Liver (tissue), 9 donors: Measurements from ENCODE around the gene COX17. TPM values are rescaled to one million over a fixed set of nuclear protein-coding genes. Genes with fewer than 3 reads are reported as not detected.

Source experiments
- DNase-seq: peaks from one replicate; pipeline ENCODE4 v3.0.0-alpha.2; 2017; ENCODE audit warnings: low spot score
- H3K27ac ChIP-seq, 2 donors: one replicate each; pipeline ENCODE4 v1.7.0; 2013; ENCODE audit warnings: inconsistent platforms in 2 of 2, low read length in 2 of 2, control low read depth in 1 of 2, low read depth in 1 of 2, mild to moderate bottlenecking in 1 of 2
- H3K27me3 ChIP-seq, 4 donors: one replicate each; pipeline versions ENCODE4 v1.6.1 to v1.7.0; 2013; ENCODE audit warnings: low read length in 3 of 4, inconsistent platforms in 1 of 4, mild to moderate bottlenecking in 1 of 4, moderate library complexity in 1 of 4; ENCODE audit not compliant: control insufficient read depth in 4 of 4, insufficient read depth in 4 of 4
- H3K36me3 ChIP-seq, 4 donors: one replicate each; pipeline versions ENCODE4 v1.6.1 to v1.7.0; 2013; ENCODE audit warnings: low read length in 3 of 4, mild to moderate bottlenecking in 3 of 4, low read depth in 1 of 4, moderate library complexity in 1 of 4; ENCODE audit not compliant: control insufficient read depth in 4 of 4, insufficient read depth in 3 of 4
- H3K4me1 ChIP-seq, 4 donors: one replicate each; pipeline versions ENCODE4 v1.6.1 to v1.7.0; 2013; ENCODE audit warnings: low read length in 3 of 4, mild to moderate bottlenecking in 3 of 4, moderate library complexity in 1 of 4; ENCODE audit not compliant: control insufficient read depth in 4 of 4, insufficient read depth in 4 of 4
- H3K4me3 ChIP-seq, 3 donors: one replicate each; pipeline versions ENCODE4 v1.6.1 to v1.7.0; 2013; ENCODE audit warnings: low read length in 3 of 3, control low read depth in 1 of 3, low read depth in 1 of 3, mild to moderate bottlenecking in 1 of 3
- H3K9ac ChIP-seq, 2 donors: one replicate each; pipeline ENCODE4 v1.7.0; 2013; ENCODE audit warnings: low read length in 2 of 2, mild to moderate bottlenecking in 2 of 2, moderate library complexity in 2 of 2, control low read depth in 1 of 2, low read depth in 1 of 2
- H3K9me3 ChIP-seq, 4 donors: one replicate each; pipeline versions ENCODE4 v1.6.1 to v1.7.0; 2013; ENCODE audit warnings: low read length in 3 of 4; ENCODE audit not compliant: control insufficient read depth in 4 of 4
- EGR1 ChIP-seq, 2 donors: IDR thresholded peaks; 2 replicates each; pipeline ENCODE4 v1.6.1; 2016 to 2018; ENCODE audit warnings: antibody characterized with exemption in 2 of 2, low read depth in 2 of 2
- FOXA1 ChIP-seq: IDR thresholded peaks from 2 replicates; pipeline ENCODE4 v1.6.1; 2016; ENCODE audit warnings: antibody characterized with exemption
- FOXA2 ChIP-seq: IDR thresholded peaks from 2 replicates; pipeline ENCODE4 v1.6.1; 2016; ENCODE audit warnings: antibody characterized with exemption
- GABPA ChIP-seq, 2 donors: IDR thresholded peaks in 1 of 2; conservative IDR thresholded peaks in 1 of 2; 2 replicates each; pipeline ENCODE4 v1.6.1; 2016; ENCODE audit warnings: antibody characterized with exemption in 2 of 2, mild to moderate bottlenecking in 1 of 2, moderate library complexity in 1 of 2
- HNF4G ChIP-seq: IDR thresholded peaks from 2 replicates; pipeline ENCODE4 v1.6.1; 2016; ENCODE audit warnings: antibody characterized with exemption
- JUND ChIP-seq, 2 donors: IDR thresholded peaks; 2 replicates each; pipeline ENCODE4 v1.6.1; 2016; ENCODE audit warnings: antibody characterized with exemption in 2 of 2
- NR2F2 ChIP-seq: IDR thresholded peaks from 2 replicates; pipeline ENCODE4 v1.6.1; 2016; ENCODE audit warnings: antibody characterized with exemption
- RAD21 ChIP-seq, 2 donors: IDR thresholded peaks; 2 replicates each; pipeline ENCODE4 v1.6.1; 2016; ENCODE audit warnings: antibody characterized with exemption in 2 of 2, mild to moderate bottlenecking in 2 of 2
- RXRA ChIP-seq, 2 donors: IDR thresholded peaks; 2 replicates each; pipeline ENCODE4 v1.6.1; 2017 to 2018; ENCODE audit warnings: antibody characterized with exemption in 2 of 2, mild to moderate bottlenecking in 1 of 2
- TAF1 ChIP-seq: conservative IDR thresholded peaks from 2 replicates; pipeline ENCODE4 v1.6.1; 2016; ENCODE audit warnings: antibody characterized with exemption, mild to moderate bottlenecking
- WGBS: extraction: QIAGEN DNeasy Blood & Tissue Kit; methylation state at CpG from one replicate; pipeline ENCODE4 v1.1.7; 2013; 5-methylcytosine and 5-hydroxymethylcytosine counted together
- polyA plus RNA-seq, 2 donors: library from polyadenylated mRNA; stranded (reverse) in 1 of 2; unstranded in 1 of 2; fragments of 200-250 nt in 1 of 2; fragments of >200 nt in 1 of 2; fragmentation: Nextera tagmentation in 1 of 2; extraction: Ambion mirVana in 1 of 2; gene quantifications; one replicate each; pipeline versions ENCODE4 v1.2.1 to v1.2.3, GENCODE V29; 2013 to 2015
- total RNA-seq, 2 donors: library from RNA; depleted of rRNA; stranded (reverse); fragments of >200 nt; gene quantifications; one replicate each; pipeline ENCODE4 v1.2.3, GENCODE V29; 2014
- TF ChIP-seq, protein P1 (sequence below): IDR thresholded peaks from 2 replicates; pipeline ENCODE4 v1.6.1; 2016; ENCODE audit warnings: antibody characterized with exemption
- TF ChIP-seq, protein P2 (sequence below): fragments of 150-350 bp; IDR thresholded peaks from 2 replicates; pipeline ENCODE4 v1.5.1; 2017; ENCODE audit warnings: improper control_type of control experiment, low read depth, low read length; ENCODE audit not compliant: missing input control
- TF ChIP-seq, protein P3 (sequence below): IDR thresholded peaks from 2 replicates; pipeline ENCODE4 v1.6.1; 2016; ENCODE audit warnings: antibody characterized with exemption
- TF ChIP-seq, protein P4 (sequence below): IDR thresholded peaks from 2 replicates; pipeline ENCODE4 v1.6.1; 2016; ENCODE audit warnings: antibody characterized with exemption
- donor health status: healthy.
- donor health status: healthy.
- donor health status: healthy.
- donor health status: healthy.
- donor health status: healthy.

The COX17 gene
- total and polyA plus RNA-seq, 4 donors: 10.3 to 164 (median 49.0) TPM

DNA sequence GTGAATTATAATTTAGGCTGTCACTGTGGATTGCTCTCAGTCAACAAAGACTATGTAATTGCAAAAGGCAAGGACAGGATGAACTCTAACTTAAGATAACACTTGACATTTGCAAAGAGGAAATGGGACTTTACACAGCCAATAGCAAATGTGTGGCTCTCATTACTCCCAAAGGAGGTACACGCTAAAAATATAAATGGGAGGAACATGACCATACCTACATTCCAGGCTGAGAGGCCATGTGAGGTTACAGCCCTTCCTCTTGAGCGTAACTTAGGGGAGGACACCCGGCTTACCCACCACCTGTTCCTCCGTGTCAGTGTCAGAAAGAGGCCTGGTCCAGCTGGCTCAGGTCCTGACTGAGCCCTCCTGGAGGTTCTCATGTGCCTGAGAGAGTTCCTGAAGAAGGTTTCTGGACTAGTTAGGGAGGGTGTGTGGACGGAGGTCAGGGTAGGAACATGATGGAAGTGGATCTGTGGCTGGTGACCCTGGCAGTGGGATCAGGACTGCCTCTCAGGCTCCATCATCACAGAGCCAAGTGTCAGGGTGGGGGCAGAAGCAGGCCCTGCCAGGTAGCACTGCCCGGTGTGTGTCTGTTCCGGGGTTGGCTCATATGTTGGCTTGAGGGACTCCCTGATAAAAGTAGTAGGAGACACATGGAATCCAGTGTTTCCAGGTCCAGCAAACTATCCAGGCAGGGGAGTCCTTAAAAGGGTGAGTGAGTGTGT is 24.7 kb downstream of the COX17 start:
- Histone ChIP-seq H3K9ac (no peak overlapping the region), H3K36me3 (no peaks in the 10 kb centered on the region), H3K9me3 (no peaks in the 10 kb centered on the region), H3K4me1 (no peaks in the 10 kb centered on the region), H3K4me3 (no peak overlapping the region), H3K27ac (no peak overlapping the region), H3K27me3 (no peaks in the 10 kb centered on the region)
- no peak for TF ChIP-seq TAF1
- TF ChIP-seq NR2F2: peak; percentile 60
- WGBS: 80% methylated on average over 7 of the region's 7 CpGs
- no peak for DNase-seq

DNA sequence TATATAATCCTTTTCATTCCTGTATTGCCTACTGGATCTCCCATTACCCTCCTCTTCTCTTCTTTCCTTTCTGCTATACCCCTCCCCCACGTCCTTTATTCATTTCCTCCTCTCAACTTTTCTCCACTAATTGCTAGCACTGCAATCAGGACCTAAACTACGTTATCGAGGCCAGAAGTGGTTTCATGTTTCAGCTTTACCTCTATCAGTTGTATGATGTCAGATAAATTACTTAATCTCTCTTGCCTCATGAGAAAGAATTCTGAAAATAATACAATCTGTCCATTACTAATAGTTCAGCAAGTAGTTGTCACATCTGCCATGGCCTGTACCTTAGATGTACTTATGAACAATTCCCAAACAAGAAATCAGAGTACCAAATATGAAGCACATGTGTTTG is 27.4 kb downstream of the COX17 start:
- Histone ChIP-seq H3K9ac (no peak overlapping the region), H3K36me3 (no peaks in the 10 kb centered on the region), H3K9me3 (no peaks in the 10 kb centered on the region), H3K27ac (no peak overlapping the region), H3K4me3 (no peak overlapping the region), H3K4me1 (peaks cover 0 to 7% (median 1%) of the 10 kb centered on the region in 4 donors), H3K27me3 (no peaks in the 10 kb centered on the region)
- no peak for TF ChIP-seq GABPA (IDR thresholded peaks at IDR 0.05 in 1 of 2, conservative IDR thresholded peaks at IDR 0.05 in 1 of 2)
- no peak for TF ChIP-seq RXRA (IDR thresholded peaks at IDR 0.05)
- TF ChIP-seq FOXA2: no peak
- no peak for TF ChIP-seq JUND (IDR thresholded peaks at IDR 0.05)
- TF ChIP-seq, protein P1, sequence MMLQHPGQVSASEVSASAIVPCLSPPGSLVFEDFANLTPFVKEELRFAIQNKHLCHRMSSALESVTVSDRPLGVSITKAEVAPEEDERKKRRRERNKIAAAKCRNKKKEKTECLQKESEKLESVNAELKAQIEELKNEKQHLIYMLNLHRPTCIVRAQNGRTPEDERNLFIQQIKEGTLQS: no peak
- TF ChIP-seq, protein P2, sequence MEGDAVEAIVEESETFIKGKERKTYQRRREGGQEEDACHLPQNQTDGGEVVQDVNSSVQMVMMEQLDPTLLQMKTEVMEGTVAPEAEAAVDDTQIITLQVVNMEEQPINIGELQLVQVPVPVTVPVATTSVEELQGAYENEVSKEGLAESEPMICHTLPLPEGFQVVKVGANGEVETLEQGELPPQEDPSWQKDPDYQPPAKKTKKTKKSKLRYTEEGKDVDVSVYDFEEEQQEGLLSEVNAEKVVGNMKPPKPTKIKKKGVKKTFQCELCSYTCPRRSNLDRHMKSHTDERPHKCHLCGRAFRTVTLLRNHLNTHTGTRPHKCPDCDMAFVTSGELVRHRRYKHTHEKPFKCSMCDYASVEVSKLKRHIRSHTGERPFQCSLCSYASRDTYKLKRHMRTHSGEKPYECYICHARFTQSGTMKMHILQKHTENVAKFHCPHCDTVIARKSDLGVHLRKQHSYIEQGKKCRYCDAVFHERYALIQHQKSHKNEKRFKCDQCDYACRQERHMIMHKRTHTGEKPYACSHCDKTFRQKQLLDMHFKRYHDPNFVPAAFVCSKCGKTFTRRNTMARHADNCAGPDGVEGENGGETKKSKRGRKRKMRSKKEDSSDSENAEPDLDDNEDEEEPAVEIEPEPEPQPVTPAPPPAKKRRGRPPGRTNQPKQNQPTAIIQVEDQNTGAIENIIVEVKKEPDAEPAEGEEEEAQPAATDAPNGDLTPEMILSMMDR: no peak
- TF ChIP-seq RAD21 (IDR thresholded peaks at IDR 0.05): no peak
- TF ChIP-seq HNF4G: no peak
- TF ChIP-seq, protein P3, sequence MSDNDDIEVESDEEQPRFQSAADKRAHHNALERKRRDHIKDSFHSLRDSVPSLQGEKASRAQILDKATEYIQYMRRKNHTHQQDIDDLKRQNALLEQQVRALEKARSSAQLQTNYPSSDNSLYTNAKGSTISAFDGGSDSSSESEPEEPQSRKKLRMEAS: no peak
- TF ChIP-seq EGR1 (IDR thresholded peaks at IDR 0.05; ENCODE audit: low read depth in 2 of 2): no peak
- no peak for TF ChIP-seq FOXA1
- TF ChIP-seq, protein P4, sequence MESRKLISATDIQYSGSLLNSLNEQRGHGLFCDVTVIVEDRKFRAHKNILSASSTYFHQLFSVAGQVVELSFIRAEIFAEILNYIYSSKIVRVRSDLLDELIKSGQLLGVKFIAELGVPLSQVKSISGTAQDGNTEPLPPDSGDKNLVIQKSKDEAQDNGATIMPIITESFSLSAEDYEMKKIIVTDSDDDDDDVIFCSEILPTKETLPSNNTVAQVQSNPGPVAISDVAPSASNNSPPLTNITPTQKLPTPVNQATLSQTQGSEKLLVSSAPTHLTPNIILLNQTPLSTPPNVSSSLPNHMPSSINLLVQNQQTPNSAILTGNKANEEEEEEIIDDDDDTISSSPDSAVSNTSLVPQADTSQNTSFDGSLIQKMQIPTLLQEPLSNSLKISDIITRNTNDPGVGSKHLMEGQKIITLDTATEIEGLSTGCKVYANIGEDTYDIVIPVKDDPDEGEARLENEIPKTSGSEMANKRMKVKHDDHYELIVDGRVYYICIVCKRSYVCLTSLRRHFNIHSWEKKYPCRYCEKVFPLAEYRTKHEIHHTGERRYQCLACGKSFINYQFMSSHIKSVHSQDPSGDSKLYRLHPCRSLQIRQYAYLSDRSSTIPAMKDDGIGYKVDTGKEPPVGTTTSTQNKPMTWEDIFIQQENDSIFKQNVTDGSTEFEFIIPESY: no peak
- whole genome bisulfite sequencing: 74% methylated on average over 3 of the region's 3 CpGs
- no peak for DNase-seq
